GDM1 (cell line): ENCODE measurements around the gene SOX1.

Experiments
- DNase-seq: peaks from one replicate; lab custom pipeline; 2025; lab: John Stamatoyannopoulos, UW

Gene SOX1

DNA sequence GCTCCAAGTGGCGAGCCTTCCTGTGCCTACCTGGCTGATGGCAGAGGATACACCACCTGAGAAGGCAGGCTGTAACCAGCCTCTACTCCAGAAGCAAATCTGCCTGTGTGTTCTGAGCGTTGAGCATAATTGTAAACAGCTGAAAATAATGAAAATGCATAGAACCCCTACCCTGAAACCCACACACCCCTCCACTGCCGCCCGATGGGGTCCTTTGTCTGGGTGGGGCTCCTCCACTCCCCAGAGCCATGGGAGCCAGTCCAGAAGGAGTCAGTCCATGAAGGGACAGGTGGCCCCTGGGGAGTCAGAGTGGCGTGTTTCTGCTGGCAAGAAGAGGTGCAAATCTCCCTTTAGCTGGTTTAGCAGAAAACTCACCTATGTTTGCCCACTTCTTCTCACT, 8.0 kb upstream of the SOX1 start:
- DNase-seq: no peak

DNA sequence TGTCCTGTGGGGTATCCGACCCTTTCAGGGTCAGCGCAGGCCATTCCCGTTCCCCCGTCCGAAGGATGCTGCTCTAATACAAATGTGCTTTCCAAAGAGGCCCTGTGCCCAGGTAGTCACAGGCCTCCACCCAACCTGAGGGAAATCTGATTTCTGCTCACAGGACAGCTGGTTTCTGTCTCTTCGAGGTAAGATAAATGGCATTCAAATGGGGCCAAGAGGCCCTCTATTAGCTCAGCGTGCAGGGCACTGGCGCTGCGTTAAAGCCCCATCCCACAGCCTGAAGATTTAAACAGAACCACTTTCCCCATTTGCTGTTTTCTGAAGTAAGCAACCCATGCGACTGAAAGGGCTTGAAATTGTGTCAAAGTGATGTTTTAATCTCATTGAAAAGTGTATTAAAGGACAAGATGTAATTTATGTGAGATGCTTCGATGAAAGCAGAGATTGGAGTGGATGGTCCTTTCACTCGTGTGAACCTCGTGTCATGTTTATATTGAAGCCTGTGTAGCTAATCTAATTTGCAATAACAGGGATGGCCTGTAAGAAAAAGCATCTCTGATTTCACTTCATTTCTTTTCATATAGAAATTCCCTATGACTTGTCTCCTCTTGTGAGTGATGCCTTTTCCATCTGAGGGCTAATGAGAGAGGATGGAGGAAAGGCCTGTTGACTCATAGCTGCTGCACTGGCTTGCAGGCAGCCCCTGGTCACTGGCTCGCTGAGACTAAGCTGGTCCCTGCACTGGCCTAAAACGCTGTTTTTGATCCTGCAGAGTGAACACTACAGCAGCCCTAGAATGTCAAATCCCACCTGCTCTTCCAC, 7.3 kb upstream of the SOX1 start:
- DNase-seq: no peak

DNA sequence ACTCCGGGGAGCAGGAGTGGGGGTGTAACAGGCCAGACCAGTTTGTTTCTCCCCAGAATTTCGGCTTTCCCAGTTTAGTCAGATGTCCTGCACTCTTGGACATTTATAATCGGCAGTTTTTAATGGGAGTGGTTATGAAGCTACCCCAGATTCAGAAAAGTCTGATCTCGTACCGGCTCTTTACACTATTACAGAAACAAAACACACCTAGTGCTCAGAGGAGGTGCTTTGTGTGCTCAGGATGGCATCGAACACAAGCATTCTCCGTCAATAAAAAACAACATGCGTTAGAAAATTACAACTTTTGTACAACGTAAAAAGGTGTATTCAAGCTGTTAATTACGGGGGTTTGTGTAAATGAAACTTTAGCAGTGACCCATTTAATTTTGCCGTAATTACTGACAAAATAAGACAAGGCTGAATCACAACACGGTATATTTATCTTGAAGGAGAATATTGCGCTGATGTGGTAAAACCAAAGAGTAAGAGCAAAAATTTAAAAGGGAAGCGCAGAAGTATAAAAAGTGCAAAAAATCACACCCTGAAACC, 6.6 kb upstream of the SOX1 start:
- no peak for DNase-seq

DNA sequence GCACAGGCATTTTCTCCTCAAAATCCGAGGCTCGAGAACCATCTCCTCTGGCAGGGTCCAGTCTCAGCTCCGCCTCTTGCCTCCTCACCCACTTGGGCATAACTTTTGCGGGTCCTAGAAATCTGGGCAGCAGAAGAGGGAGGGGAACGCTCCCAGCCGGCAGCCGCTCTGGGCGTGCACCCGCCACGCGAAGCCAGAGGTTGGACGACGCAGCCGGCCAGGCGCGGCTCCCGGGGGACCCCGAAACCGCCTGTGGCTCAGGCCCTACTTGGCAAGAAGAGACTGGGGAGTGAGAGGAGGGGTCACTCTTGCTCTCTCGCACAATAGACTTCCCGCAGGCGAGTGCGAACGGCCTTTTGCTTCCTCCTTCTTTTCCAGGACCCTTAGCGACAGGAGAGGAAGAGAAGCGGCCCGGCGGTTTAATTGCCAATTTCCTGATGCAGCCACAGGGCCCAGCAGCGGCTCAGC, 6.0 kb upstream of the SOX1 start:
- no peak for DNase-seq

DNA sequence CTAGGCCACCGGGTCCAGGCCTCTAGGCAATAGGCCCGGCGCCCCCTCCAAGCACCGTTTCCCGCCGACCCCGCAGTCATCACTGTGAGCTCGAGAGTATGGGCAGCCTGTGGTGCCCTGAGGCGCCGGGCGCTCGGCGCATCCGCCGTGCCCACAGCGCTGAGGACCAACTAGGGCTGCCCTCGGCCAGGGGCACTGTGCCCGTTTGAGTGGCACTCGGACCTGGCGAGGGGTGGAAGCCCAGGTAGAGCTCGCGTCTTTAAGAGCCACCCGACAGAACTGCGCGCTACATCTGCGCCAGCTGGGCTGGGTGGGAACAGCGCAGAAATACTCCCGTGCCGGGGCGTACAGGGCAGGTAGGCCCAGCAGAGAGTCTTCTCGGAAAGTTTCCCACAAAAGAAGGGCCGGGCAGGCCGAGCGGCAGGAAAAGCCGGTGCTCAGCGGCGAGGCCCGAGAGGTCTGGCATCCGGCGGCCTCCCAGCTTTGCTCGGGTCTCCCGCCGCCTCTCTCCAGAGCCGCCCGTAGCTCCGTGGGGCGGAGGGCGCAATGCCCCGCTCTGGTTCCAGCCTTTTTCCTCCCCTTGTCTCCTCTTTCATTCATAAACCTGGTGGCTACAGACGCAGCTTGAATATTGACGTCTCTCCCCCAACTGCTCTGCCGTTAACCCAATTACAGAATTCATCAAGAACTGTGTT, 5.4 kb upstream of the SOX1 start:
- DNase-seq: no peak

DNA sequence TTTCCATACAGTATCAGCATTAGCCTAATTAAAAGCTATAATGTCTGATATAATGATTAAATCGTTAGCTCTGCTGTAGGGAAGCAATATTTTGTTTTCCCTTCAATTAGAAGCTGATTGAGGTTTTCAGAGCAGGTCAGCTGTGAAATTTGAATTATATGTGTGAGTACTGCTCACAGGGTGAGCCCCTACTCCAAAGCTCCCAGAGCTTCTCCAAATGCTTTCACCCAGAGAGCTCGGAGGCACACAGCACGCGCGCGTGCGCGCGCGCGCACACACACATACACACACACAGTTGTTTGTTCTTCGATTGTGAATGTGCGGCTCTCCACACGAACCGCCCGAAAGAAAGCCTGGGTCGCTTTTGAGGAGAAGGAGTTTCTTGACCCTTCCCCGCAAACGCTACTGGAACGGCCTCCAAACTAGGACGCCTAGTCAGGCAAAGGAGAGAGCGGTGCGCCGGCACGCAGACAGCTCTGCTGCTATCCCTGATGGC, 4.8 kb upstream of the SOX1 start:
- DNase-seq: no peak

DNA sequence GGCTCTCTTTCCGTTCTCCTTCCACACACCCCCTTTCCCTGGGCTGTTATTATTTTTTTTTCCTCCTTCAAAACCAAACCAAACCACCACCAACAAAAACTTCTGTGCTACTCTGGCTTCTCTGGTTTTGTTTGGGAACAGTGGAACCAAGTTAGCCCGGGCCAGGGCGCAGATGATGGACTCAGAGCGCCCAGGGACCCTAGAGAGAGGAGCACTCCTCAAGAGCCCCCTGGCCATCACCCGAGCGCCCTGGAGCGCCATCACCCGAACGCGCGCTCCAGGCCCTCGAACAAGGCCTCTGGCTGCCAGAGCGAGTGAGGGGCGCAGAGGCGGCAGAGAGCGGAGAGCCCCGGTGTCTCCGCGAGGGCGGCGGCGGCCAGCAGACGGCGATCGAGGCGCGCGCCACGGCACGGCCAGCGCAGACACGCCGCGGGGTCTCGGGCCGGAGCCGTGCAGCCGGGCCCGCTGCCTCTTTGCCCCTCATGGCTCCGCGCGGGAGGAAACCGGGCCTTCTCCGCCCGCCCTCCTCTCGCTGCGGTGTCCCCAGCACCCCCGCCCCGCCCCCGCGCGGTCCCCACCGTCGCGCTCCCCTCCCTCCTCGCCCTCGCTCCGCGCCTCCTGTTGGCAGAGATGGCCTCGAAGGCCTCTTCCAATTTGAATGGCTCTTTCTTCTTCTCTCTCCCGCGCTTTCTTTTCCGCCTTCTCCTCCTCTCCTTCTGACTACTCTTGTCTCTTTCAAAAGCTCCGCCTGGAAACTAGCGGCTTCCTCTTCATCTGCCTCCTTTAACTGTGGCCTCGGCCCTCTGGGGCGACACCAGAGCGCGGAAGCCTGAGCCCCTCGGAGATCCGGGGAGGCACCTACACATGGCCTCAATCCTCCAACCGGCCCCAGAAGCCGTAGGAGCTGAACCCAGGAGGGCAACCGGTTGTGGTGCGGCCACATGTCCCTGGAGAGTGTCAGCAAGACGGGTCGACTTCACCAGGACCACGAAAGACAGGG, 4.1 kb upstream of the SOX1 start:
- DNase-seq: no peak

DNA sequence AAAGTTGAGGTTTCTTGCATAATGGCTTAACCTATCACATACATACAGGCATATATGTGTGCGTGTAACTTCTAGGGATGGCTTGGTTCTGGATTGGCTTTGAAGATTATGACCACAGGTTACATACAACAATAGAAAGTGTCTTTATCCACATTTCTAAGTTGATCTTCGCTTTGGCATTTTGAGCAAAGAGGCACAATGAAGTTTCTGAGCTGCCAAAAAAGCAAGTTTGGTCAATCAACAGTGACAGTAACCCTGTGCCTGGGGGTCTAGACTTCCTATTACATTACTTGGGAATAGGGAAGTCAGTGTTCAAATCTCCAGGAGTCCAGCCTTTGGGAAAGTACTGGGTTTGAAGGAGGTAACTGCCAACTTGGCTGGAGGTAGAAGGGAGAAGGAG, 3.1 kb upstream of the SOX1 start:
- DNase-seq: no peak

DNA sequence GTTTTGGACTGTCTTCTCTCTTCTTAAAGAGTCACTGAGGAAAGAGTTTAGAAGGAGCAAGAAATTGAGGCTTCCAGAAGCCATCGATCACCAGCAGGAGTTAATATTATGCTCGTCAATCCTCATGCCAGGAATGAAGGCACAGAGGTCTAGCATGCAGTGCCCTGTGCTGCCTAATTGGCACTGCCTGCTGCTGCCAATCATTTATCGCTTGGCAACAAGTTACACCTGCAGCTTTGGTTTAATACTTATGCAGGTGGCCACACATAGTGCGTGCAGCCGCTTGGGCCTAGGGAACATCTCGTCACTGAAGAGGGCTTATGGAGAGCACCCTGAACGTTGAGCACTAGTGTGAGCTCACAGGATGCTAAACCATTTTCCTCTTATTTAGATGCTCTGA, 2.7 kb upstream of the SOX1 start:
- no peak for DNase-seq

DNA sequence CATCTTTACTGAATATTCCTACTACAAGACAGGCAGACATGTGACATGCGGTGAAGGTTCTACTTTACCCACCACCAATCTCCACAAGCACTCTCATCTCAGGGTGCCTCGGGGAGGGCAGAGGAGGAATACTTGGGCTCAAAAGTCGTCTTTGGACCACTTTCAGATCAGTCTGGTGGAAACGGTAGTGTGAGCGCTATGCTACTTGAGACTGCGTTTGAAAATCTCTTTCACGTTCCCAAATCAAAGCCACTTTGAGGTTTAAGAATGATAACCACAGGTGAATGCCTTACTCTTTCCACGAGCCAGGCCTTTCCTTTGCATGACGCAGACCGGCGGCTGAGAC, 1.5 kb upstream of the SOX1 start:
- no peak for DNase-seq

DNA sequence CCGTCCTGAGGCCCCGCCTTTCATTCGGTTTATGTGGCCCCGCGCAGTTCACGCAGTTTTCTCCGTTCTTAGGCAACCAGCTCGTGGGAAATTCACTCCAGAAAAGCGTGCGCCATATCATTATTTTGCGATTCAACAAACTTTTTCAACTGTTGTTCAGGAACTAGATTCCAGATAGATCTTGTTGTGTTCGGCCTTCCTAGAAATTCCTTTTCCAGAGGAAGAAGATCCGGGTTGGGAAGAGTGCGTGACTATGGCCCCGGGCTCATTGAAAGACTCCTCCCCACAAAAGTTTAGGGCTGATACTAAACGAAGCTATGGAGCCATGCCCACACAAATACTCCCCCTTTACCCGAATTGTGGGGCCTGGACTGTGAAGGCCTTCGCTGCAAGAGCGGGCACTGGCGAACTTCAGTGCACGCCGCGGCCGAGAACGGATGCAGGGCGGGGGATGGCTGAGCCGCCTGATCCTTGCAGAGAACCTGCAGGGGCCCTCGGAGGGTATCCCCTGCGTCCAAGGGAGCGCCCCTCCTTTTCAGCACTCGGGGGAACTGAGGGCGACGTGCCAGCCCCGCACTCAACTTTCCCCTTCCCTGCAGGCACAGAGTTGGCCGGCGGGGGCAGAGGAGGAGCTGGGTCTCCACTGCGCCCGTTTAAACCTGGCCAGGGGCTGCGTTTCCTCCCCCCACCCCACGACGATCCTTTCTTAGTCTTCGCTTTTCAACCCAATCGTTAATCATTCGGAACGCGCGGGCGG, 904 bp upstream of the SOX1 start:
- no peak for DNase-seq

DNA sequence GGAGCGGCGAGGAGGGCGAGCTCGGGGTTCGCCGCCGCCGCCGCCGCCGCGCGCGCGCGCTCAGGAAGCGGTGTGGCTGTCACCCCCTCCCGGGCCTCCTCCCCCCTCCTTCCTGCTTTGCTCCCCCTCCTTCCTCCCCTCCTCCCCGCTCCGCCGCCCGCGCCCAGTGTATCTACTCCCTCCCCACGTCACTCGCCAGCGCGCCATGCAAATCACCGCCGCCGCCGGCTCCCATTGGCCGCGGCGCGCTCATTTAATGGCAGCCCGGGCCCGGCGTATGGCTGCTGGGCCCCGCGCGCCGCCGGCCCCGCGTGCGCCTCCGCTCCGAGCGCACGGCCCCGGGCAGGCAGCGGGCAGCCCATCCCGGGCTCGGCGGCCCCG, 335 bp upstream of the SOX1 start:
- DNase-seq: no peak

DNA sequence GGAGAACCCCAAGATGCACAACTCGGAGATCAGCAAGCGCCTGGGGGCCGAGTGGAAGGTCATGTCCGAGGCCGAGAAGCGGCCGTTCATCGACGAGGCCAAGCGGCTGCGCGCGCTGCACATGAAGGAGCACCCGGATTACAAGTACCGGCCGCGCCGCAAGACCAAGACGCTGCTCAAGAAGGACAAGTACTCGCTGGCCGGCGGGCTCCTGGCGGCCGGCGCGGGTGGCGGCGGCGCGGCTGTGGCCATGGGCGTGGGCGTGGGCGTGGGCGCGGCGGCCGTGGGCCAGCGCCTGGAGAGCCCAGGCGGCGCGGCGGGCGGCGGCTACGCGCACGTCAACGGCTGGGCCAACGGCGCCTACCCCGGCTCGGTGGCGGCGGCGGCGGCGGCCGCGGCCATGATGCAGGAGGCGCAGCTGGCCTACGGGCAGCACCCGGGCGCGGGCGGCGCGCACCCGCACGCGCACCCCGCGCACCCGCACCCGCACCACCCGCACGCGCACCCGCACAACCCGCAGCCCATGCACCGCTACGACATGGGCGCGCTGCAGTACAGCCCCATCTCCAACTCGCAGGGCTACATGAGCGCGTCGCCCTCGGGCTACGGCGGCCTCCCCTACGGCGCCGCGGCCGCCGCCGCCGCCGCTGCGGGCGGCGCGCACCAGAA, 1.1 kb downstream of the SOX1 start:
- DNase-seq: no peak

DNA sequence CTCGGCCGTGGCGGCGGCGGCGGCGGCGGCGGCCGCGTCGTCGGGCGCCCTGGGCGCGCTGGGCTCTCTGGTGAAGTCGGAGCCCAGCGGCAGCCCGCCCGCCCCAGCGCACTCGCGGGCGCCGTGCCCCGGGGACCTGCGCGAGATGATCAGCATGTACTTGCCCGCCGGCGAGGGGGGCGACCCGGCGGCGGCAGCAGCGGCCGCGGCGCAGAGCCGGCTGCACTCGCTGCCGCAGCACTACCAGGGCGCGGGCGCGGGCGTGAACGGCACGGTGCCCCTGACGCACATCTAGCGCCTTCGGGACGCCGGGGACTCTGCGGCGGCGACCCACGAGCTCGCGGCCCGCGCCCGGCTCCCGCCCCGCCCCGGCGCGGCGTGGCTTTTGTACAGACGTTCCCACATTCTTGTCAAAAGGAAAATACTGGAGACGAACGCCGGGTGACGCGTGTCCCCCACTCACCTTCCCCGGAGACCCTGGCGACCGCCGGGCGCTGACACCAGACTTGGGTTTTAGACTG, 1.7 kb downstream of the SOX1 start:
- DNase-seq: no peak

DNA sequence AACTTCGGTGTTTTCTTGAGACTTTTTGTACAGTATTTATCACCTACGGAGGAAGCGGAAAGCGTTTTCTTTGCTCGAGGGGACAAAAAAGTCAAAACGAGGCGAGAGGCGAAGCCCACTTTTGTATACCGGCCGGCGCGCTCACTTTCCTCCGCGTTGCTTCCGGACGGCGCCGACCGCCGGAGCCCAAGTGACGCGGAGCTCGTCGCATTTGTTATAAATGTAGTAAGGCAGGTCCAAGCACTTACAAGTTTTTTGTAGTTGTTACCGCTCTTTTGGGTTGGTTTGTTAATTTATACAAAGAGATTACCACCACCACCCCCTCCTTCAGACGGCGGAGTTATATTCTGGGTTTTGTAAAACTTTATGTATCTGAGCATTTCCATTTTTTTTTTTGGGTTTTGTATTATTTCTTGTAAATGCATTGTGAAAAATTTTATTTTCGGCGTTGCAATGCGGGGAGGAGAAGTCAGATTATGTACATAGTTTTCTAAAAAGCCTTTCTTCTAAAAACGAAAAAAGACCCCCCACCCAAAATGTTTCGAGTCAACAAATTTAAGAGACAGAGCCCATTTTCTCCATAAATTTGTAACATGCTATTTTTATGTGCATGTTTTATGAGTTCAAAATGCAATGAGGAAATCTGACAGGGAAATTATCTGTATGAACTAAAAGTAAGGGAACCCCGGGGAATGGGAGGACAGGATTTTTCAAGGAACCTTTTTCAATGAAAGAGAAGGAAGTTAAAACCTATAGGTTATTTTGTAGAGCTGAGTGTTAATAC, 2.3 kb downstream of the SOX1 start:
- no peak for DNase-seq

DNA sequence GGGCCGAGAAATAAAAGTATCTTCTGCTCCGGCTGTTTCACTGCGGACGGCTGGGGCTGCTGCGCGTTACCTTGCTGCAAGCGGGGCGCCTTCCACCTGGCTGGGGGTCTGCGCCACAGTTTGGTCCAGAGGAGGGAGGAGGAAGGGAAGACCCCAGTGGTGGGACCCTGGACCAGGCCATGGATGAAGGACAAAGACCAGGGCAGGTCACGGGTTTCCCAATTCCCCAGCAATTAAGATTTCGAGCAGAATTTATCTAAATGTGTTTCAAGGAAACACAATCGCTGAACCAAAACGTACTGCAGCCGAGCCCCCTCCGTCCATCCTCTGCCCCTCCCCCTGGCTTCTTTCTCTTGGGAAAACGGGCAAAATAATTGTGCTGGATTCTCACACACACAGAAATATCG, 2.9 kb downstream of the SOX1 start:
- DNase-seq: no peak

DNA sequence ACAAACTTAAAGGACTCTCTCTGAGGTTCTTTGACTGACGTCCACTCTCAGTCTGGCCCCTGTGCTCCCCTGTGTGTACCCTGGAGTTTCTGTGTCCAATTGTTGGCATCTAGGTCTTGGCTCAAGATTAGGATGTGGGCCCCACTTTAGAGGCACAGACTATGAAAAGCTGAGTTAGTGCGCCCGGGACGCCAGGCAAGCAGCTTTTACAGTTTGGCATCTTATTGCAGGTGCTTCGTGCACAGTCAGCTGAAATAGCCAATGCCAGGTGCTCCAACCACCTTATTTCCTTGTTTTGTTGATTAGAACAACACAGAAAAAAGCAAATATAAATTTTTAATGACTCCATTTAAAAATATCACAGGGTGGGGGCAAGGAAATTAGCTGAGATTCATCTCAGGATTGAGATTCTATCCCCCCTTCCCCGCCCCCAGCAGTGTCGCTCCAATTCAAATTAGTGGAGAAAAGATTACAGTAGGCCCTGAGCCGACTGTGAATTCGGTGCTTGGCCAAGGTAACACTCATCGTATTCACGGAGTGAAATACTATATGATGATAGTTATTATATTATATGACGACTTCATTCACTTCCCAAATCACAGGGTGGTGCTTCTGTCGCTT, 4.3 kb downstream of the SOX1 start:
- no peak for DNase-seq

DNA sequence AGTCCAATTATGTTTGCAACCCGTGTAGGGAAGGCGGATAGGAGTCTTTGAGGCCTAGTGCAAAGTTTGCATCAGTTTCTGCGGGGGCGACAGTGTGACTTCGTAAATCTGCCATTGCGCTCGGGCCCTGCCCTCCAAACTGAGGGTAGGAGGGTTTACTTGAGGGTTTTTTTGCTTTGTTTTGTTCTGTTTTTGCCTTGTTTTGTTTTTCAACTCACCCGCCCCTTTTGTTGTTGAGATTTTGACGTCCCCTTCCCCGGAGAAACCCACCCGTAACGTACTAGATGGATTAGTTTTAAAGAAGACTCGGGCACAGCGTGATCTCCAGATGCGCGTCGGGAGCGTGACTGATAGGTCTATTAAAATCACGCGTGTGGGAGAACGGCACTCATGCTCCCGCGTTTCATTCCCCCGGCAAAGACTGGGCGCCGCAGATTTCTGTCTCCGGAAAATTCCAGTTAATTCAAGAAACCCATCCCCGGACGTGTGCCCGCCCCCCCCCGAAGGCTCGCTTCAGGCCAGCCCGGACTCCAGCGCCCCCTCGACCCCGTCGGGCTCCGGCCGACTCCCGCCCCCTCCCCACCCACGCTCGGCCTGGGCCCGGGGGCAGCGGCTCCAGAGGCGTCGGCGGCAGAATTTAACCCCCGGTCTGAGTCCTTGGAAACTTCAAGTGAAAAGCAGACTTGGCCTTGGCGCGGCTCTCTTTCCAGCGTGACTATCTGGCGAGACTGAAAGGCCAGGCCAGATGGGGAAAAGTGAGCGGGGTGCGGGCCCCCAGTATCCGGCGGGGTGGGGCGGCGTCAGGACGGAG, 5.0 kb downstream of the SOX1 start:
- DNase-seq: no peak
